ENCODE data around the gene SMURF2. TPM values are rescaled to one million over a fixed set of nuclear protein-coding genes. Genes with fewer than 3 reads are reported as not detected.

Gene SMURF2
- total and polyA plus RNA-seq, 9 of the 15 experiments (the other 6 are each of a cell fraction or from before 2014, with no cell fraction given) = 3.8 to 22.0 (median 14.8) TPM

GRCh38 chr17:64498308-64499203 lies 163.6 kb downstream of the SMURF2 start (continued):
- no peak for TF ChIP-seq ETS1 (conservative IDR thresholded peaks at IDR 0.05; ENCODE audit: control insufficient read depth, low read depth, low read length)
- TF ChIP-seq ZC3H11A (IDR thresholded peaks at IDR 0.05; ENCODE audit: low read depth, low read length) = no peak
- peak; percentile 24; the same call in 1 of the 2 replicates for TF ChIP-seq HBP1 (CRISPR knock-in tag; IDR thresholded peaks at IDR 0.05)
- no peak for TF ChIP-seq ZNF740 (CRISPR knock-in tag; IDR thresholded peaks at IDR 0.05)
- TF ChIP-seq ZNF740 (tag; IDR thresholded peaks at IDR 0.05) = no peak
- TF ChIP-seq ZKSCAN1 (IDR thresholded peaks at IDR 0.05; ENCODE audit: low read depth, low read length) = no peak
- TF ChIP-seq USF1 (CRISPR knock-in tag; IDR thresholded peaks at IDR 0.05) = no peak
- no peak for TF ChIP-seq MTA1 (IDR thresholded peaks at IDR 0.05; ENCODE audit: borderline replicate concordance)
- 0 out of 2 replicates have a peak, but pooled peaks have one; percentile 35 for TF ChIP-seq ZSCAN29 (IDR thresholded peaks at IDR 0.05)
- no peak for TF ChIP-seq U2AF1 (optimal IDR thresholded peaks at IDR 0.05; ENCODE audit: low read depth, low read length)
- peak in 1 of 2 experiments; percentile 42; a peak in 1 of 4 replicates for TF ChIP-seq SIN3A (IDR thresholded peaks at IDR 0.05; ENCODE audit: borderline replicate concordance in 2 of 2, control insufficient read depth in 1 of 2, low read depth in 2 of 2, low read length in 2 of 2)
- TF ChIP-seq OTX1 (CRISPR knock-in tag; IDR thresholded peaks at IDR 0.05) = peak; percentile 62; the same call in 1 of the 2 replicates
- TF ChIP-seq SAFB (IDR thresholded peaks at IDR 0.05; ENCODE audit: borderline replicate concordance, low read depth, low read length) = no peak
- 0 out of 2 replicates have a peak, but pooled peaks have one; percentile 12 for TF ChIP-seq PHTF2 (CRISPR knock-in tag; IDR thresholded peaks at IDR 0.05)
- peak; percentile 66 for TF ChIP-seq POLR2G (IDR thresholded peaks at IDR 0.05; ENCODE audit: low read depth, low read length)
- TF ChIP-seq SMAD3 (CRISPR knock-in tag; conservative IDR thresholded peaks at IDR 0.05) = peak; percentile 52
- no peak for TF ChIP-seq MLLT1 (IDR thresholded peaks at IDR 0.05)

Measured in K562 (cell line).